Activated CD4-positive, alpha-beta T cell treated with anti-CD3 and anti-CD28 coated beads, Interleukin-2, amount 10 ng/mL, durations not matched to agents 24 days and 14 days (primary cell): ENCODE measurements around the gene HRH1. TPM values are rescaled to one million over a fixed set of nuclear protein-coding genes. Genes with fewer than 3 reads are reported as not detected.
"Not testable (repeated sequence)": the region's sequence is repeated elsewhere in the genome, so short reads cannot be mapped to it uniquely, and the experiment has no call there.

Experiments
- DNase-seq: peaks from one replicate; pipeline ENCODE4 v3.0.0; 2022
- H3K27ac Mint-ChIP-seq: one replicate; pipeline ENCODE4 v1.8.0; 2022; ENCODE audit warnings: mild to moderate bottlenecking, mixed read lengths
- H3K27me3 Mint-ChIP-seq: one replicate; pipeline ENCODE4 v1.8.0; 2022; ENCODE audit warnings: mixed read lengths
- H3K36me3 Mint-ChIP-seq: one replicate; pipeline ENCODE4 v1.8.0; 2022; ENCODE audit warnings: low read depth, mild to moderate bottlenecking, mixed read lengths
- H3K4me1 Mint-ChIP-seq: one replicate; pipeline ENCODE4 v1.8.0; 2021; ENCODE audit warnings: mixed read lengths
- H3K4me3 Mint-ChIP-seq: one replicate; pipeline ENCODE4 v1.8.0; 2022; ENCODE audit warnings: mild to moderate bottlenecking, moderate library complexity, mixed read lengths
- H3K9me3 Mint-ChIP-seq: one replicate; pipeline ENCODE4 v1.8.0; 2021; ENCODE audit warnings: mixed read lengths
- intact Hi-C: fragments of 100-400 bp; cut with micrococcal nuclease; formaldehyde crosslinking; loops from one replicate; pipeline ENCODE4 v1.15.1; 2023
- total RNA-seq: library from RNA; stranded (reverse); gene quantifications from 2 replicates; pipeline ENCODE4 v1.2.3, GENCODE V29; 2022

HRH1 gene
- total RNA-seq, 1 donor from 2014 or later = 0.42 TPM

- peaks cover 76% of the 10 kb centered on the region for H3K27me3 Mint-ChIP-seq
- no peak overlapping the region for H3K27ac Mint-ChIP-seq
- no peaks in the 10 kb centered on the region for H3K9me3 Mint-ChIP-seq
- H3K4me3 Mint-ChIP-seq = peak overlapping the region; percentile 57
- intact Hi-C loops = no loop called here
- no peaks in the 10 kb centered on the region for H3K36me3 Mint-ChIP-seq
- no peak for DNase-seq
- peaks cover 12% of the 10 kb centered on the region for H3K4me1 Mint-ChIP-seq
Observed at GRCh38 chr3:11154953-11155325, 646 bp downstream of the HRH1 start.

GRCh38 chr3:11155341-11156025 lies 1.2 kb downstream of the HRH1 start:
- no peak overlapping the region for H3K27ac Mint-ChIP-seq
- no peaks in the 10 kb centered on the region for H3K36me3 Mint-ChIP-seq
- peaks cover 12% of the 10 kb centered on the region for H3K4me1 Mint-ChIP-seq
- peak; percentile 65 for DNase-seq
- H3K4me3 Mint-ChIP-seq = no peak overlapping the region
- H3K27me3 Mint-ChIP-seq = peaks cover 80% of the 10 kb centered on the region
- H3K9me3 Mint-ChIP-seq = no peaks in the 10 kb centered on the region
- intact Hi-C loops = no loop called here

GRCh38 chr3:11156026-11156410 lies 1.7 kb downstream of the HRH1 start:
- Mint-ChIP-seq H3K4me3 (no peak overlapping the region), H3K4me1 (peaks cover 12% of the 10 kb centered on the region), H3K36me3 (no peaks in the 10 kb centered on the region), H3K27me3 (peaks cover 80% of the 10 kb centered on the region), H3K27ac (no peak overlapping the region), H3K9me3 (no peaks in the 10 kb centered on the region)
- DNase-seq = no peak
- intact Hi-C loops = no loop called here

GRCh38 chr3:11157421-11157820 lies 3.1 kb downstream of the HRH1 start:
- Mint-ChIP-seq H3K36me3 (no peaks in the 10 kb centered on the region), H3K27me3 (peaks cover 75% of the 10 kb centered on the region), H3K4me1 (peaks cover 12% of the 10 kb centered on the region), H3K9me3 (no peaks in the 10 kb centered on the region), H3K27ac (no peak overlapping the region), H3K4me3 (no peak overlapping the region)
- intact Hi-C loops = no loop called here
- DNase-seq = no peak

- DNase-seq = no peak
- Mint-ChIP-seq H3K4me3 (no peak overlapping the region), H3K27me3 (peaks cover 68% of the 10 kb centered on the region), H3K9me3 (no peaks in the 10 kb centered on the region), H3K4me1 (peaks cover 9% of the 10 kb centered on the region), H3K27ac (no peak overlapping the region), H3K36me3 (no peaks in the 10 kb centered on the region)
- intact Hi-C loops = no loop called here
Observed at GRCh38 chr3:11159421-11159904, 5.2 kb downstream of the HRH1 start.

GRCh38 chr3:11161666-11162065 lies 7.4 kb downstream of the HRH1 start:
- no peak overlapping the region for H3K4me3 Mint-ChIP-seq
- H3K9me3 Mint-ChIP-seq = no peaks in the 10 kb centered on the region
- peaks cover 49% of the 10 kb centered on the region for H3K27me3 Mint-ChIP-seq
- H3K4me1 Mint-ChIP-seq = no peaks in the 10 kb centered on the region
- no peak for DNase-seq
- H3K27ac Mint-ChIP-seq = no peak overlapping the region
- intact Hi-C loops = no loop called here
- H3K36me3 Mint-ChIP-seq = no peaks in the 10 kb centered on the region

GRCh38 chr3:11162401-11163345 lies 8.4 kb downstream of the HRH1 start:
- Mint-ChIP-seq H3K4me1 (no peaks in the 10 kb centered on the region), H3K4me3 (no peak overlapping the region), H3K27ac (no peak overlapping the region), H3K9me3 (no peaks in the 10 kb centered on the region), H3K27me3 (peaks cover 40% of the 10 kb centered on the region), H3K36me3 (no peaks in the 10 kb centered on the region)
- DNase-seq = no peak
- intact Hi-C loops = no loop called here

GRCh38 chr3:11164607-11165006 lies 10.3 kb downstream of the HRH1 start:
- Mint-ChIP-seq H3K4me3 (no peak overlapping the region), H3K9me3 (no peaks in the 10 kb centered on the region), H3K4me1 (no peaks in the 10 kb centered on the region), H3K27ac (no peak overlapping the region), H3K27me3 (peaks cover 27% of the 10 kb centered on the region), H3K36me3 (no peaks in the 10 kb centered on the region)
- intact Hi-C loops = no loop called here
- DNase-seq = no peak

- no peak overlapping the region for H3K27ac Mint-ChIP-seq
- no peaks in the 10 kb centered on the region for H3K9me3 Mint-ChIP-seq
- DNase-seq = no peak
- H3K36me3 Mint-ChIP-seq = no peaks in the 10 kb centered on the region
- no peaks in the 10 kb centered on the region for H3K4me1 Mint-ChIP-seq
- no peak overlapping the region for H3K4me3 Mint-ChIP-seq
- intact Hi-C loops = no loop called here
- H3K27me3 Mint-ChIP-seq = peaks cover 20% of the 10 kb centered on the region
Observed at GRCh38 chr3:11165476-11165875, 11.2 kb downstream of the HRH1 start.

GRCh38 chr3:11166807-11167400 lies 12.6 kb downstream of the HRH1 start:
- intact Hi-C loops = not testable (repeated sequence)

GRCh38 chr3:11167590-11167989 lies 13.3 kb downstream of the HRH1 start:
- no peak for DNase-seq
- Mint-ChIP-seq H3K27ac (no peak overlapping the region), H3K36me3 (no peaks in the 10 kb centered on the region), H3K9me3 (no peaks in the 10 kb centered on the region), H3K27me3 (peaks cover 16% of the 10 kb centered on the region), H3K4me3 (no peak overlapping the region), H3K4me1 (no peaks in the 10 kb centered on the region)
- intact Hi-C loops = no loop called here

More at GRCh38 chr3:11166807-11167400, 12.6 kb downstream of the HRH1 start:
- H3K9me3 Mint-ChIP-seq, H3K4me1 Mint-ChIP-seq, H3K4me3 Mint-ChIP-seq, H3K27ac Mint-ChIP-seq, DNase-seq, H3K36me3 Mint-ChIP-seq: not testable (repeated sequence)
- H3K27me3 Mint-ChIP-seq = peaks cover 16% of the 10 kb centered on the region

- H3K4me1 Mint-ChIP-seq = no peaks in the 10 kb centered on the region
- intact Hi-C loops = no loop called here
- no peak overlapping the region for H3K4me3 Mint-ChIP-seq
- no peak overlapping the region for H3K27ac Mint-ChIP-seq
- no peaks in the 10 kb centered on the region for H3K36me3 Mint-ChIP-seq
- H3K9me3 Mint-ChIP-seq = no peaks in the 10 kb centered on the region
- DNase-seq = no peak
- peaks cover 10% of the 10 kb centered on the region for H3K27me3 Mint-ChIP-seq
Observed at GRCh38 chr3:11168406-11168805, 14.1 kb downstream of the HRH1 start.

GRCh38 chr3:11168881-11169805 lies 14.8 kb downstream of the HRH1 start:
- Mint-ChIP-seq H3K27me3 (peaks cover 9% of the 10 kb centered on the region), H3K4me3 (no peak overlapping the region), H3K27ac (no peak overlapping the region), H3K36me3 (no peaks in the 10 kb centered on the region), H3K9me3 (no peaks in the 10 kb centered on the region), H3K4me1 (no peaks in the 10 kb centered on the region)
- intact Hi-C loops = no loop called here
- DNase-seq = no peak
